Heart left ventricle (tissue), 16 donors: ENCODE data around the gene ALK. TPM values are rescaled to one million over a fixed set of nuclear protein-coding genes. Genes with fewer than 3 reads are reported as not detected.

Experiments
- ATAC-seq, 4 donors: fragments of 200-7000 bp; cut with Tn5 transposase; one replicate each; pipeline ENCODE4 v1.9.1; 2020 to 2022; ENCODE audit warnings: moderate library complexity in 4 of 4, mild to moderate bottlenecking in 3 of 4, moderate number of reproducible peaks in 1 of 4
- DNase-seq, 5 donors: peaks; one replicate each; pipeline ENCODE4 v3.0.0-alpha.2; 2020
- H3K27ac ChIP-seq, 12 donors: fragments of 200-600 bp; sonication (generic) in 4 of 12; one replicate each; pipeline versions ENCODE4 v1.5.0 to v1.8.0; 2016 to 2022; ENCODE audit warnings: mild to moderate bottlenecking in 2 of 12
- H3K27me3 ChIP-seq, 9 donors: fragments of 200-600 bp; sonication (generic) in 2 of 9; one replicate each; pipeline versions ENCODE4 v1.5.1 to v1.8.0; 2016 to 2022; ENCODE audit warnings: mild to moderate bottlenecking in 3 of 9
- H3K36me3 ChIP-seq, 9 donors: fragments of 200-600 bp; sonication (generic) in 2 of 9; one replicate each; pipeline versions ENCODE4 v1.5.0 to v1.8.0; 2018 to 2022; ENCODE audit warnings: mild to moderate bottlenecking in 2 of 9
- H3K4me1 ChIP-seq, 12 donors: fragments of 200-600 bp; sonication (generic) in 4 of 12; one replicate each; pipeline versions ENCODE4 v1.5.0 to v1.8.0; 2016 to 2022; ENCODE audit warnings: mild to moderate bottlenecking in 3 of 12
- H3K4me3 ChIP-seq, 12 donors: fragments of 200-600 bp; sonication (generic) in 4 of 12; one replicate each; pipeline versions ENCODE4 v1.5.0 to v1.8.0; 2017 to 2022; ENCODE audit warnings: mild to moderate bottlenecking in 9 of 12, moderate library complexity in 4 of 12
- H3K9me3 ChIP-seq, 12 donors: fragments of 200-600 bp; sonication (generic) in 4 of 12; one replicate each; pipeline versions ENCODE4 v1.5.0 to v1.8.0; 2016 to 2022; ENCODE audit warnings: mild to moderate bottlenecking in 1 of 12
- CTCF ChIP-seq, 12 donors: fragments of 200-600 bp; sonication (generic) in 4 of 12; IDR thresholded peaks; one replicate each; pipeline versions ENCODE4 v1.5.0 to v1.8.0; 2018 to 2022; ENCODE audit warnings: antibody characterized with exemption in 12 of 12, mild to moderate bottlenecking in 5 of 12
- POLR2A ChIP-seq, 2 donors: fragments of 450-650 bp; IDR thresholded peaks; one replicate each; pipeline ENCODE4 v1.6.1; 2017; ENCODE audit warnings: antibody characterized with exemption in 2 of 2, mild to moderate bottlenecking in 2 of 2, moderate library complexity in 2 of 2
- WGBS, 4 donors: extraction: QIAGEN DNeasy Blood & Tissue Kit in 2 of 4; methylation state at CpG; one replicate each; pipeline versions ENCODE4 v1.1.5 to v1.1.7; 2013 to 2018; 5-methylcytosine and 5-hydroxymethylcytosine counted together
- intact Hi-C, 10 donors: fragments of 100-400 bp; cut with DNase I; formaldehyde crosslinking; loops; one replicate each; pipeline versions ENCODE4 v1.11.1 to v1.14.2; 2022
- polyA plus RNA-seq, 2 donors: library from polyadenylated mRNA; stranded (reverse); fragments of 200-250 nt; gene quantifications; one replicate each; pipeline ENCODE4 v1.2.3, GENCODE V29; 2013
- total RNA-seq, 9 donors: library from RNA; depleted of rRNA in 2 of 9; stranded (reverse); fragments of >200 nt in 2 of 9; fragmentation: NEBNext Ultra II Directional in 3 of 9; extraction: Animal tissue kit (Norgen Biotek cat#: 25700) in 3 of 9; gene quantifications; one replicate each; pipeline versions ENCODE4 v1.1.0 to v1.2.4, GENCODE V29; 2016 to 2023
- donor health status: ischemic (EF 13 %, LVEDD 7.1; RV severe dilation, severe dysfunction).
- donor health status: healthy with polysubstance abuse.
- donor health status: DM: no; HTN: yes; CAD: no.
- donor health status: DM: no; HTN: no; CAD: no.
- donor health status: ischemic (EF 25% LVEDD 6.9; RV normal size, moderate dysfunction).
- donor health status: ischemic (EF 25% LVEDD 5.7; RV mildly dilated, moderate dysfunction).
- donor health status: healthy.
- donor health status: DM: yes; HTN: yes; CAD: no.
- donor health status: ischemic (EF 35%, LVEDD 5.7; RV mildly dilated, moderate dysfunction).
- donor health status: nonischemic (EF 11% LVEDD 7.7; RV severe dilation, severe dysfunction).
- donor health status: DM: yes; HTN: yes; CAD: no.
- donor health status: PGD.
- donor health status: ischemic (EF 29% LVEDD 5.4; RV normal size, mild dysfunction).
- donor health status: nonischemic (EF 23%, LVEDD 6.1; RV moderate dilation, normal function).

ALK gene
- total and polyA plus RNA-seq, 11 donors = 0.05 to 0.50 (median 0.13) TPM; not detected in 5

DNA sequence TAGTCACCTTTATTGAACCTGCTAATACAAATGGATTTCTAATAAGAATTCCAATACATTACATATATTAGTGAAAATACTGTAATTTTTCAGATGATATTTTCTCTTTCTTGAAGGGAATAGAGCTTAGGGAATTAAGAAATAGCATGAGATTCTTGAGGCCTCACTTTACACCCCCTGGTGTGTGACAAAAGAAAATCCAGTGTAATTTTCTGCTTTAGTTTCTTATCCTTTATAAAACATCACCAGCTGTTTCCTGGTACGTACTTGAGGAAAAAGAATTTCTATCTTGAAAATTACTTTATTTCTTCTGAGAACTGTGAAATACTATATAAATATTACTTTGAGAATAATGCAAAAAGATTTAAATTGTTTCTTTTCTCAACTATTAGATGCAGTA lies 734.6 kb downstream of the ALK start:
- H3K9me3 ChIP-seq = no peaks in the 10 kb centered on the region
- H3K4me3 ChIP-seq = no peak overlapping the region
- DNase-seq (no peak), ATAC-seq (no peak)
- TF ChIP-seq POLR2A (IDR thresholded peaks at IDR 0.05) = no peak
- TF ChIP-seq CTCF (IDR thresholded peaks at IDR 0.05) = no peak
- H3K36me3 ChIP-seq = peaks cover 0 to 35% (median 19%) of the 10 kb centered on the region in 9 donors
- H3K4me1 ChIP-seq = no peaks in the 10 kb centered on the region
- no peak overlapping the region for H3K27ac ChIP-seq
- intact Hi-C loops = no loop called here
- H3K27me3 ChIP-seq = no peaks in the 10 kb centered on the region
- WGBS, 4 donors = 71 to 79% (median 75%) methylated on average over 1 of the region's 1 CpG

DNA sequence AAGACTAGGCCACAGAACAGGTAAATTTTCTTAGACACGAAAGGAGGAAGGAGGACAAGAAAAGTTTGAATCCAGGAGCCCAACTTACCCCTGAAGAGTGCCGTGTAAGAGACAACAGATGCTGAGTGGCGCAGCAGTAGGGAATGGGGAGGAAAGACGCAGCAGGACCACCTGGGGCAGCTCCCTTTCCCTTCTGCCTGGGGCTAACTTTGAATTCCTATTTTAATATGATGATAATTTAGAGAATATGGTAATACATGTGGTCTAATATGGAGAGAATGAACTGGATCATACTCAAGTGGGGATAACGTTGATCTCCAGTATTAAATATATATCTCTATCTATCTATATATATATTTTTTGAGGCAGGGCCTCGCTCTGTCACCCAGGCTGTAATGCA lies 736.9 kb downstream of the ALK start:
- intact Hi-C loops = no loop called here
- DNase-seq (no peak), ATAC-seq (no peak)
- Histone ChIP-seq H3K9me3 (no peaks in the 10 kb centered on the region), H3K27me3 (no peaks in the 10 kb centered on the region), H3K4me3 (no peak overlapping the region), H3K27ac (no peak overlapping the region), H3K4me1 (no peaks in the 10 kb centered on the region), H3K36me3 (peaks cover 0 to 46% (median 29%) of the 10 kb centered on the region in 9 donors)
- TF ChIP-seq POLR2A (IDR thresholded peaks at IDR 0.05) (no peak), CTCF (IDR thresholded peaks at IDR 0.05) (no peak)
- WGBS, 4 donors = 86 to 91% (median 91%) methylated on average over 6 of the region's 6 CpGs

GRCh38 chr2:29182920-29183319 lies 738.5 kb downstream of the ALK start:
- Histone ChIP-seq H3K4me1 (no peaks in the 10 kb centered on the region), H3K27ac (no peak overlapping the region), H3K4me3 (no peak overlapping the region), H3K9me3 (no peaks in the 10 kb centered on the region), H3K27me3 (no peaks in the 10 kb centered on the region), H3K36me3 (peaks cover 0 to 46% (median 29%) of the 10 kb centered on the region in 9 donors)
- no peak for ATAC-seq
- intact Hi-C loops = no loop called here
- DNase-seq = no peak
- TF ChIP-seq POLR2A (IDR thresholded peaks at IDR 0.05) (no peak), CTCF (IDR thresholded peaks at IDR 0.05) (no peak)

DNA sequence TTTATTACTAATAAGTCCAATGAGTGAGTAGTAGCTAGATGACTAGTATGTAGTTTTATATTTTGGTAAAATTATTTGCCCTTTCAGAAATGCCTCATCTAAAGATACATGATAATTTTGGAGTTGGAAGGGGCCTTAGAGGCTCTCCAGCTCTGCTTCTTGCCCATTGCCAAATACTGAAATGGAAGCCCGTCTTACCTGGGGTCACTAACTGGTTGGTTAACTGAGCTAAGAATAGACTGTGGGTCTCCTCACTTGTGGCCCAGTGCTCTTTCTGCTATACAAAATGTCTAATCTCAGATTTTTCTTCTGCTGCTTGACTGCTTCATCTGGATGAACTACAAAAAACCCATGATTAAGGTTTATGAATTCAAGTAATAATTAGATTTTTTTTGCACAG lies 739.1 kb downstream of the ALK start:
- no peak for TF ChIP-seq POLR2A (IDR thresholded peaks at IDR 0.05)
- TF ChIP-seq CTCF (IDR thresholded peaks at IDR 0.05) = no peak

More for the DNA sequence above, 739.1 kb downstream of the ALK start:
- Histone ChIP-seq H3K4me1 (no peaks in the 10 kb centered on the region), H3K4me3 (no peak overlapping the region), H3K27ac (no peak overlapping the region), H3K9me3 (no peaks in the 10 kb centered on the region), H3K36me3 (peaks cover 0 to 46% (median 29%) of the 10 kb centered on the region in 9 donors), H3K27me3 (no peaks in the 10 kb centered on the region)
- 70 to 91% (median 80%) methylated on average over 1 of the region's 1 CpG for WGBS, 4 donors
- intact Hi-C loops = no loop called here
- no peak for DNase-seq
- no peak for ATAC-seq
